Neutrophil (primary cell): Measurements from ENCODE around the gene WBP4.

Experiments used
- H3K27ac ChIP-seq: fragments of 200-600 bp; sonication (generic); 2 replicates; pipeline ENCODE4 v1.5.1; 2016; ENCODE audit warnings: mild to moderate bottlenecking, moderate library complexity
- H3K27me3 ChIP-seq: fragments of 200-600 bp; sonication (generic); 2 replicates; pipeline ENCODE4 v1.6.0; 2016; ENCODE audit warnings: mild to moderate bottlenecking
- H3K36me3 ChIP-seq: fragments of 200-600 bp; sonication (generic); 2 replicates; pipeline ENCODE4 v1.5.1; 2017
- H3K4me1 ChIP-seq, 2 experiments: fragments of 200-600 bp in 1 of 2; sonication (generic) in 1 of 2; 1 replicate in 1 of 2; 2 replicates in 1 of 2; pipeline versions ENCODE4 v1.5.1 to v1.6.1; 2013 to 2016; ENCODE audit warnings: low read depth in 1 of 2, low read length in 1 of 2, mild to moderate bottlenecking in 1 of 2, moderate library complexity in 1 of 2; ENCODE audit not compliant: control insufficient read depth in 1 of 2, insufficient read depth in 1 of 2
- H3K4me3 ChIP-seq, 2 experiments: fragments of 200-600 bp in 1 of 2; sonication (generic) in 1 of 2; 1 replicate in 1 of 2; 2 replicates in 1 of 2; pipeline ENCODE4 v1.5.1; 2013 to 2016; ENCODE audit warnings: low read depth in 1 of 2, low read length in 1 of 2, mild to moderate bottlenecking in 1 of 2, moderate library complexity in 1 of 2
- H3K9me3 ChIP-seq: fragments of 200-600 bp; sonication (generic); 2 replicates; pipeline ENCODE4 v1.5.1; 2016
- TF ChIP-seq, protein P1 (sequence below): fragments of 200-600 bp; sonication (generic); IDR thresholded peaks from 2 replicates; pipeline ENCODE4 v1.5.1; 2016; ENCODE audit warnings: antibody characterized with exemption

Gene WBP4

GRCh38 chr13:41026788-41027187 is 34.5 kb upstream of the WBP4 start:
- TF ChIP-seq, protein P1, sequence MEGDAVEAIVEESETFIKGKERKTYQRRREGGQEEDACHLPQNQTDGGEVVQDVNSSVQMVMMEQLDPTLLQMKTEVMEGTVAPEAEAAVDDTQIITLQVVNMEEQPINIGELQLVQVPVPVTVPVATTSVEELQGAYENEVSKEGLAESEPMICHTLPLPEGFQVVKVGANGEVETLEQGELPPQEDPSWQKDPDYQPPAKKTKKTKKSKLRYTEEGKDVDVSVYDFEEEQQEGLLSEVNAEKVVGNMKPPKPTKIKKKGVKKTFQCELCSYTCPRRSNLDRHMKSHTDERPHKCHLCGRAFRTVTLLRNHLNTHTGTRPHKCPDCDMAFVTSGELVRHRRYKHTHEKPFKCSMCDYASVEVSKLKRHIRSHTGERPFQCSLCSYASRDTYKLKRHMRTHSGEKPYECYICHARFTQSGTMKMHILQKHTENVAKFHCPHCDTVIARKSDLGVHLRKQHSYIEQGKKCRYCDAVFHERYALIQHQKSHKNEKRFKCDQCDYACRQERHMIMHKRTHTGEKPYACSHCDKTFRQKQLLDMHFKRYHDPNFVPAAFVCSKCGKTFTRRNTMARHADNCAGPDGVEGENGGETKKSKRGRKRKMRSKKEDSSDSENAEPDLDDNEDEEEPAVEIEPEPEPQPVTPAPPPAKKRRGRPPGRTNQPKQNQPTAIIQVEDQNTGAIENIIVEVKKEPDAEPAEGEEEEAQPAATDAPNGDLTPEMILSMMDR: no peak
- no peaks in the 10 kb centered on the region for H3K36me3 ChIP-seq
- no peak overlapping the region for H3K4me3 ChIP-seq
- peaks cover 0 to 5% of the 10 kb centered on the region in 2 experiments for H3K4me1 ChIP-seq
- H3K27ac ChIP-seq: no peak overlapping the region
- H3K27me3 ChIP-seq: no peaks in the 10 kb centered on the region
- no peaks in the 10 kb centered on the region for H3K9me3 ChIP-seq

DNA sequence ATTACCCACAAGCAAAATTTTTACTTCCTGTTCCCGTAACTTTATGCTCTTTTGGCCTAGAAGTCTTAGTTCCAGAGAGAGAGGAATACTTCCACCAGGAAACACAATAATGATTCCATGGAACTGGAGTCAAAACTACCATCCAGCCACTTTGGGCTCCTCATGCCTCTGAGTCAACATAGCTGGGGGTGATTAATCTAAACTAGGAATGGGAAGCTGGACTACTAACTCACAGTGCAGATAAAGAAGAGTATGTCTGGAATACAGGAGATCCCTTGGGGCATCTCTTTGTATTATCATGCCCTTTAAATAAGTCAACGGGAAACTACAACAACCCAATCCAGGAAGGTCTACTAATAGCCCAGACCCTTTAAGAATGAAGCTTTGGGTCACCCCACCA is 33.3 kb upstream of the WBP4 start:
- no peaks in the 10 kb centered on the region for H3K36me3 ChIP-seq
- no peak overlapping the region for H3K4me3 ChIP-seq
- peaks cover 0 to 5% of the 10 kb centered on the region in 2 experiments for H3K4me1 ChIP-seq
- no peaks in the 10 kb centered on the region for H3K27me3 ChIP-seq
- H3K9me3 ChIP-seq: no peaks in the 10 kb centered on the region
- TF ChIP-seq, protein P1: no peak
- H3K27ac ChIP-seq: peak overlapping the region; percentile 7

GRCh38 chr13:41029629-41030028 is 31.7 kb upstream of the WBP4 start:
- H3K27ac ChIP-seq: no peak overlapping the region
- TF ChIP-seq, protein P1: no peak
- H3K9me3 ChIP-seq: no peaks in the 10 kb centered on the region
- H3K4me3 ChIP-seq: no peak overlapping the region
- H3K27me3 ChIP-seq: no peaks in the 10 kb centered on the region
- H3K36me3 ChIP-seq: no peaks in the 10 kb centered on the region
- H3K4me1 ChIP-seq: peaks cover 12 to 13% of the 10 kb centered on the region in 2 experiments

DNA sequence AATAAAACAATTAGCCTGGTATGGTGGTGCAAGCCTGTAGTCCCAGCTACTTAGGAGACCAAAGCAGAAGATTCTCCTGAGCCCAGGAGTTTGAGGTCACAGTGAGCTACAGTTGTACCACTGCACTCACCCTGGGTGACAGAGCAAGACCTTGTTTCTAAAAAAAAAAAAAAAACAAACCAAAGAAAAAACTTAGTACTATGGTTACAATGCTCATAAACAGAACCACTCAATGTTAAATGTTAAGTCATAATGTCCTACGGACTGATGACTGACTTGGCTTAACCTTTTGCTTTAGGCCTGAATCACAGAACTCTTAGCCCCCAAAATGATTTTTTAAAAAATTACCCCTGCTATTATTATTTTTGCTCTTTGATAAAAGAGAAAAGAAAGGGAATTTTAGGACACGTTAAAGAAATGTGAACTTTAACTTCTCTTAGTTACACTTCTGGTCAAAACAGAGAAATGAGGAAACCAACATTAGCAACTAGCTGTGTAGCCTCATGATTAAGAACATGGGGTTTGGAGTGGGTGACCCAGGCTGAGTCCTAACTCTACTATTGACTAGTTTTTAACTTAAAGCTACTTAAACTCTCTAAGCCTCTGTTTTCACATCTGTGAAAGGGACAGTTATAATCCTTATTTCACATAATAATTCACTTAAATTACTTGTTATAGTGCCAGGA is 28.5 kb upstream of the WBP4 start:
- H3K27me3 ChIP-seq: no peaks in the 10 kb centered on the region
- no peaks in the 10 kb centered on the region for H3K36me3 ChIP-seq
- H3K4me1 ChIP-seq: peaks cover 12 to 19% of the 10 kb centered on the region in 2 experiments
- no peak overlapping the region for H3K4me3 ChIP-seq
- H3K27ac ChIP-seq: peak overlapping the region; percentile 23
- TF ChIP-seq, protein P1: no peak
- H3K9me3 ChIP-seq: no peaks in the 10 kb centered on the region

GRCh38 chr13:41034382-41034781 is 26.9 kb upstream of the WBP4 start:
- H3K27me3 ChIP-seq: no peaks in the 10 kb centered on the region
- H3K4me3 ChIP-seq: no peak overlapping the region
- TF ChIP-seq, protein P1: no peak
- no peaks in the 10 kb centered on the region for H3K36me3 ChIP-seq
- no peaks in the 10 kb centered on the region for H3K9me3 ChIP-seq
- peaks cover 12 to 19% of the 10 kb centered on the region in 2 experiments for H3K4me1 ChIP-seq
- H3K27ac ChIP-seq: no peak overlapping the region
